ENCODE data around the gene GGN.
"Not testable (repeated sequence)": the region's sequence is repeated elsewhere in the genome, so short reads cannot be mapped to it uniquely, and the experiment has no call there.

GGN gene

DNA sequence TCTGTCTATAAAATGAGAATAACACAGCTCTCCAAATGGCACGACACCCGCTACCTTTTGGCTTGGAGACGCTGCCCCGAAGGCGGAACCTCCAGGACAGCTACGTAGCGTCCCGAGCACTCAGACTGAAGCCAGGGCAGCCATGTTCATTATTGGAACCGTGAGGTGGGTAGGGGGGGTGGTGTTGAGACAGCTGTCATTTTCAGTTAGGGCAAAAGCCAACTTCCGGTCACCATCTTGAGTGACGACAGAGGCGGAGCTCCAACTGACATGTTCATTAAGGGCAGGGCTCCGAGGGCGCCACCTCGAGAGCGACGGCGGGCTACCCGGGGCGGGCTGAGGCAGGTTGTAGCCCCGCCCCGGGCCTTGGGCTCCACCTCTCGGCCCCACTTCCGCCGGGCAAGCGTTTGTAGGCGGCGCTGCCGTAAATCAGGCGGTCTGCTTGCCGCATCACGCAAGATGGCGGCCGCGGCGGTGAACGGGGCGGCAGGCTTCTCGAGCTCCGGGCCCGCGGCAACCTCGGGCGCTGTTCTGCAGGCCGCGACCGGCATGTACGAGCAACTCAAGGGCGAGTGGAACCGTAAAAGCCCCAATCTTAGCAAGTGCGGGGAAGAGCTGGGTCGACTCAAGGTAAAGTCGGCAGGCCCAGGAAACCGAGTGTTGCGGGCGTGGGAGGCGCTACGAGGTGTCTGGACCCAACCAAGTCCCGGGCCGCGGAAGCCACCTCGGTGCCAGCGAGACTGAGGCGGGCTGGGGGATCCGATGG lies 13.3 kb downstream of the GGN start, which contains the start of gene PSMD8:
PSMD8 (plus strand) TSS at position 240 of the 766 bp plus-strand sequence; CDS start at position 271, 31 bp downstream.
- peak; percentile 93 to 98 for DNase-seq (ENCODE audit: low spot score in 2 of 2)
- Mint-ChIP-seq H3K9me3 (no peaks in the 10 kb centered on the region), H3K4me3 (peak within 1 kb of the TSS; percentile 97), H3K27ac (peak within 1 kb of the TSS; percentile 96), H3K27me3 (peaks cover 11% of the 10 kb centered on the region), H3K4me1 (peaks cover 19% of the 10 kb centered on the region), H3K36me3 (peaks cover 11% of the 10 kb centered on the region)
- peak; percentile 92 for ATAC-seq (ENCODE audit: low read depth)

DNA sequence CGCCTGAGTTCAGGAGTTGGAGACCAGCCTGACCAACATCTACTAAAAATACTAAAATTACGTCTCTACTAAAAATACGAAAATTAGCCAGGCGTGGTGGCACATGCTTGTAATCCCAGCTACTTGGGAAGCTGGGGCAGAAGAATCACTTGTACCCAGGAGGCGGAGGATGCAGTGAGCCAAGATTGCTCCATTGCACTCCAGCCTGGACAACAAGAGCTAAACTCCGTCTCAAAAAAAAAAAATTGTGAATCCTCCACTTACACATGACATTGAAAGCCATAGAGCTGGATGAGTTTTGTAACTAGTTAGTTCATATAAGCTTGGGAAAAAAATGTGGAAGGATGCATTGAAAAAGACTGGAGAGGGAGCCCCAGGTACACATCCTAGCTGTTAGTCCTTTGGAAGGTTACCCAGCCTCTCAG lies 13.9 kb downstream of the GGN start:
- no peak for ATAC-seq (ENCODE audit: low read depth)
- H3K27ac Mint-ChIP-seq, result peak overlapping the region; percentile 96
- H3K27me3 Mint-ChIP-seq, result peaks cover 10% of the 10 kb centered on the region
- peak overlapping the region; percentile 97 for H3K4me3 Mint-ChIP-seq
- H3K36me3 Mint-ChIP-seq, result peaks cover 5% of the 10 kb centered on the region
- no peaks in the 10 kb centered on the region for H3K9me3 Mint-ChIP-seq
- H3K4me1 Mint-ChIP-seq, result peaks cover 17% of the 10 kb centered on the region
- no peak for DNase-seq (ENCODE audit: low spot score in 2 of 2)

DNA sequence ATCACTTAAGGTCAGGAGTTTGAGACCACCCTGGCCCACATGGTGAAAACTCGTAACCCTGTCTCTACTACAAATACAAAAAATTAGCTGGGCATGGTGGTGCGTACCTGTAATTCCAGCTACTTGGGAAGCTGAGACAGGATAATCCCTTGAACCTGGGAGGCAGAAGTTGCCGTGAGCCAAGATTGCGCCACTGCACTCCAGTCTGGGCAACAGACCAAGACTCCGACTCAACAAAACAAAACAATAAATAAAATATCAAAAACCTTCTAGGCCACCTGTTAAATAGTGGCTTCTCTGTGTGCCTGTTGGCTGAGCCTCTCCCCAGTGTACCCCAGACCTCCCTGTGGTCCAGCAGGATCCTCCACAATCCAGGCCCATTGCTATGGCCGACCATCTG lies 16.8 kb downstream of the GGN start:
- Mint-ChIP-seq H3K27ac (no peak overlapping the region), H3K4me1 (peaks cover 12% of the 10 kb centered on the region), H3K4me3 (no peak overlapping the region), H3K36me3 (no peaks in the 10 kb centered on the region), H3K9me3 (no peaks in the 10 kb centered on the region), H3K27me3 (peaks cover 16% of the 10 kb centered on the region)
- no peak for ATAC-seq (ENCODE audit: low read depth)
- no peak for DNase-seq (ENCODE audit: low spot score in 2 of 2)

DNA sequence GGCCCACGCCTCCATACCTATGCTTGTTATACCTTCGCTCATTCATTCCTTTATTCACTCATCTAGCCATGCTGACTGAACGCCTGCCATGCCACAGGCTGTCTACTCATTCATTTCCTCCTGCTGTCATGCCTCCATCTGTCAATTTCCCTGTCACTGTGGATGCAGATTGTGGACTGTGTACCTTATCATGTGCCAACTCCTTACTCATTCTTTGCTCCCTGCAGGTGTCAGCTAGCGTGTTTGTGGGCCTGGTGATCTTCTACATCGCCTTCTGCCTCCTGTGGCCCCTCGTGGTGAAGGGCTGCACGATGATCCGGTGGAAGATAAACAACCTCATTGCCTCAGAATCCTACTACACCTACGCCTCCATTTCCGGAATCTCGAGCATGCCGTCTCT lies 17.5 kb downstream of the GGN start:
- Mint-ChIP-seq H3K27me3 (peaks cover 16% of the 10 kb centered on the region), H3K4me3 (no peak overlapping the region), H3K9me3 (no peaks in the 10 kb centered on the region), H3K4me1 (peaks cover 8% of the 10 kb centered on the region), H3K36me3 (no peaks in the 10 kb centered on the region), H3K27ac (no peak overlapping the region)
- ATAC-seq (ENCODE audit: low read depth), result no peak
- DNase-seq (ENCODE audit: low spot score in 2 of 2), result no peak

DNA sequence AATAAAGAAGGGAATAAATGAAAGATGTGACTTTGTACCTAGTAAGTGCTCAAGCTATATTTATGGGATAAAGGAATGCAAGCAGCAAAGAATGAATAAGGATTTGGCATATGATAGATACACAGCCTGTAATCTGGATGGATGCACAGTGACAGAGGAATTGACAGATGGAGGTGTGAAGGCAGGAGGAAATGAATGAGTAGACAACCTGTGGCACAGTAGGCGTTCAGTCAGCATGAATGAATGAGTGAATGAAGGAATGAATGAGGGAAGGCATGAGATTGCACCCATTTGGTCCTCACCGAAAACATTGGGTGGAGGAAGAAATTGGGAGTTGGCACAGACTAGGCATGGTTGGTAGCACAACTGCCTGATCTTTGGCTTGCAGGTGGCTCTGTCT lies 18.2 kb downstream of the GGN start:
- H3K9me3 Mint-ChIP-seq, result no peaks in the 10 kb centered on the region
- no peak for ATAC-seq (ENCODE audit: low read depth)
- no peaks in the 10 kb centered on the region for H3K36me3 Mint-ChIP-seq
- DNase-seq (ENCODE audit: low spot score in 2 of 2), result no peak
- H3K4me3 Mint-ChIP-seq, result no peak overlapping the region
- H3K4me1 Mint-ChIP-seq, result peaks cover 3% of the 10 kb centered on the region
- peaks cover 16% of the 10 kb centered on the region for H3K27me3 Mint-ChIP-seq
- H3K27ac Mint-ChIP-seq, result no peak overlapping the region

DNA sequence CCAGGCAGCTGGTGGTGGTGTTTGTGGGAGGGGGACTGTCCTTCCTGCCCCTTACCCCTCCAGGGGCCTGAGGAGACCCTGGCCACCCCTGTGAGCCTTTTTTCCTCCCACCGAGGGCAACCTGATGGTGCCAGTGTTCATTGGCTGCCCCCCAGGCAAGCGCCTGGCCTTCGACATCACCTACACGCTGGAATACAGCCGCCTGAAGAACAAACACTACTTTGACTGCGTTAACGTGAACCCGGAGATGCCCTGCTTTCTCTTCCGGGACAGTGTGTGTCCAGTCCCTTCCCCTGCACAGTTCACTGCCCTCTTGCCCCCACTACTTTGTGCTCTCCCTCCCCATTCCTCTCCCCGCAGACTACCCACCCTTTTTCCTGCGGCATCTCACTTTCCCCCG lies 20.8 kb downstream of the GGN start:
- Mint-ChIP-seq H3K27me3 (peaks cover 16% of the 10 kb centered on the region), H3K4me1 (no peaks in the 10 kb centered on the region), H3K9me3 (no peaks in the 10 kb centered on the region), H3K27ac (no peak overlapping the region), H3K36me3 (no peaks in the 10 kb centered on the region), H3K4me3 (no peak overlapping the region)
- ATAC-seq (ENCODE audit: low read depth), result no peak
- no peak for DNase-seq (ENCODE audit: low spot score in 2 of 2)

DNA sequence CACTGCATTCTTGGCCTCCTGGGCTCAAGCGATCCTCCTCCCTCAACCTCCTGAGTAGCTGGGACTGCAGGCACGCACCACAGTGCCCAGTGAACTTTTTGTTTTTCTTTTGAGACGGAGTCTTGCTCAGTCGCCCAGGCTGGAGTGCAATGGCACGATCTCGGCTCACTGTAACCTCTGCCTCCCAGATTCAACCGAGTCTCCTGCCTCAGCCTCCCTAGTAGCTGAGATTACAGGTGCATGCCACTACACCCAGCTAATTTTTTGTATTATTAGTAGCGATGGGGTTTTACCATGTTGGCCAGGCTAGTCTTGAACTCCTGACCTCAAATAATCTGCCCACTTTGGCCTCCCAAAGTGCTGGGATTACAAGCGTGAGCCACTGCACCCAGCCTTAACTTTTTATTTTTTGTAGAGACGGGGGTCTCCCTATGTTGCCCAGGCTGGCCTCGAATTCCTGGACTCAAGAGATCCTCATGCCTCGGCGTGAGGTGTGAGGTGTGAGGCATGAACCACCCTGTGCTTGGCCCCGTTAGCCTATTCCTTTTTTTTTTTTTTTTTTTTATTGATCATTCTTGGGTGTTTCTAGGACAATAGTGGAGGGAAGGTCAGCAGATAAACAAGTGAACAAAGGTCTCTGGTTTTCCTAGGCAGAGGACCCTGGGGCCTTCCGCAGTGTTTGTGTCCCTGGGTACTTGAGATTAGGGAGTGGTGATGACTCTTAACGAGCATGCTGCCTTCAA lies 24.7 kb downstream of the GGN start:
- not testable (repeated sequence) for DNase-seq (ENCODE audit: low spot score in 2 of 2); ATAC-seq (ENCODE audit: low read depth); H3K36me3 Mint-ChIP-seq; H3K27ac Mint-ChIP-seq; H3K9me3 Mint-ChIP-seq
- peaks cover 11% of the 10 kb centered on the region for H3K4me1 Mint-ChIP-seq
- peak overlapping the region; percentile 47 for H3K4me3 Mint-ChIP-seq
- peaks cover 14% of the 10 kb centered on the region for H3K27me3 Mint-ChIP-seq

DNA sequence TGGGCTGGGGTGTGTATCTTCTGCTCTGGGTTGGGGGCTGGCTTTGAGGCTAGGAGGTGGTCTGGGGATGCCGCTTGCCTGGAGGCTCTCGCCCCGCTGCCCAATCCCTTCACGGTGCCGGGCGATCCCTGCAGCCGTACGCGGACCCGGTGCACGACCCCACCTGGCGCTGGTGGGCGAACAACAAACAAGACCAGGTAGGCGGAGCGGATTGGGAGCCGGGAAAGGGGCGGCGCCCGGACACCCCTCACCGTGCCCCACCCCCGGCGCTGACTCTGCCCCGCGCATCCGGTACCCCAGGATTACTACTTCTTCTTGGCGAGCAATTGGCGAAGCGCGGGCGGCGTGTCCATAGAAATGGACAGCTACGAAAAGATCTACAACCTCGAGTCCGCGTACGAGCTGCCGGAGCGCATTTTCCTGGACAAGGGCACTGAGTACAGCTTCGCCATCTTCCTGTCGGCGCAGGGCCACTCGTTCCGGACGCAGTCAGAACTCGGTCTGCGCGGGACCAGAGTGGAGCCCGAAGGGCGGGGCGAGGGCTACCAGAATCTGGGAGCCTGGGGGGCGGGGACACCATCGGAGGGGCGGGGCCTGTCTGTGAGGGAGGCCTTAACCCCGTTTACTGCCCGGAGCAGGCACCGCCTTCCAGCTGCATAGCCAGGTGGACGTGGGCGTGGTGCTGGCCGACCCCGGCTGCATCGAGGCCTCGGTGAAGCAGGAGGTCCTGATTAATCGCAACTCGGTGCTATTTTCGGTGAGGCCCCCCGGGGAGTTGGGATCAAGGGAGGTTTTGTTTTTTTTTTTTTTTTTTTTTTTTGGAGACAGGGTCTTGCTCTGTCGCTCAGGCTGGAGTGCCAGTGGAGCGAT lies 25.5 kb downstream of the GGN start:
- H3K9me3 Mint-ChIP-seq, result no peaks in the 10 kb centered on the region
- ATAC-seq (ENCODE audit: low read depth) (peak; percentile 49), DNase-seq (ENCODE audit: low spot score in 2 of 2) (peak in 1 of 2 donors; percentile 47)

DNA sequence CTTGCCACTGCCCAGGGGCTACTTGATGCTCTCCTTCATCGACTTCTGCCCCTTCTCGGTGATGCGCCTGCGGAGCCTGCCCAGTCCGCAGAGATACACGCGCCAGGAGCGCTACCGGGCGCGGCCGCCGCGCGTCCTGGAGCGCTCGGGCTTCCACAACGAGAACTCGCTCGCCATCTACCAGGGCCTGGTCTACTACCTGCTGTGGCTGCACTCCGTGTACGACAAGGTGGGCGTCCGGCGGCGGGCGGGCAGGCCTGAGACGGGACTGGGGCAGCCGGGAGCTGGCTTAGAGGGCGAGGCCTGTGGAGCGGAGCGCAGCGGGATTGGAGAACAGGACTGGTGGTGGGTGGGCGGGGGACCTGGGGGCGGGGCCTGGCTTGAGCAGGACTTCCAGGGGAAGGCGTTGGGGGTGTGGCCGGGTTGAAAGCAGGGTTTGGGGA lies 26.2 kb downstream of the GGN start:
- no peak overlapping the region for H3K27ac Mint-ChIP-seq
- peak; percentile 81 for ATAC-seq (ENCODE audit: low read depth)

More for the DNA sequence above, 25.5 kb downstream of the GGN start:
- no peaks in the 10 kb centered on the region for H3K36me3 Mint-ChIP-seq
- peaks cover 11% of the 10 kb centered on the region for H3K4me1 Mint-ChIP-seq
- peaks cover 13% of the 10 kb centered on the region for H3K27me3 Mint-ChIP-seq
- peak overlapping the region; percentile 75 for H3K4me3 Mint-ChIP-seq
- no peak overlapping the region for H3K27ac Mint-ChIP-seq

DNA sequence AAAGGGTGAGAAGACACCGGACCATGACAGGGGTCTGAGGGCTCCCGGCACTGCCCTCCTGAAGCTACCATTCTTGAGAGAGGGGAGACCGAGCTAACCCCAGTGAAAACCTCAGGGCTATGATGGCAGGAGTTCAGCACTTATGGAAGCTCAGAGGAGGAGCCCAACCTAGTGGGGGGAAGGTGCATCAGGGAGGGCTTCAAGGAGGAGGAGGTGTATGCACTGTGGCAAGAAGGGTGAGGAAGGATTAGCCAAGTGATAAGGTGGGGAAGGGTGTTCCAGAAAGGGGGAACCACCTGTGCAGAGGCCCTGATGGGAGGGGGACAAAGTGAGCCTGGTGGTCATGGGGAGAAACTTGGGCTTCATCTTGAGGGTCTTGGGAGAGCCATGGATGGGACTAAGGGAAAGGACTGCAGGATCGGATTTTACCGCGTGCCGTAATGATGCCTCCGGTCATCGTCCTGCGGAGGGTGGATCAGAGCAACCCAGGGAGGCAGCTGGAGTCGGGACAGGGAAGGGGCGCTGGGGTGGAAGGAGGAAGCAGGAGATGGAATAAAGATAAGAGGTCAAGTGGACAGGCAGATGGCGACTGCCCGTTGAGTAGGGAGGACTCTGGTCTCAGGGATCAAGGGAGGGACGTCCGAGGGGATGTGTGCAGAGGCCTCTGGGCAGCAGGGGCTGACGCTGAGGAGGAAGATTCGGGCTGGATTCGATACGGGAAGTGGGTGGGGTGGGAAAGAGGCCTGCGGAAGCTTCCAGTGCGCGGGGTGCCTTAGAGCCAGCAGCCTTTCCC lies 26.8 kb downstream of the GGN start:
- Mint-ChIP-seq H3K27ac (peak overlapping the region; percentile 22), H3K36me3 (no peaks in the 10 kb centered on the region), H3K4me1 (peaks cover 11% of the 10 kb centered on the region), H3K27me3 (peaks cover 13% of the 10 kb centered on the region), H3K4me3 (peak overlapping the region; percentile 75), H3K9me3 (no peaks in the 10 kb centered on the region)
- DNase-seq (ENCODE audit: low spot score in 2 of 2) (no peak), ATAC-seq (ENCODE audit: low read depth) (no peak)

More for the DNA sequence above, 26.2 kb downstream of the GGN start:
- H3K9me3 Mint-ChIP-seq, result no peaks in the 10 kb centered on the region
- H3K4me3 Mint-ChIP-seq, result peak overlapping the region; percentile 75
- peaks cover 13% of the 10 kb centered on the region for H3K27me3 Mint-ChIP-seq
- H3K36me3 Mint-ChIP-seq, result no peaks in the 10 kb centered on the region
- peak; percentile 45 to 56 for DNase-seq (ENCODE audit: low spot score in 2 of 2)
- peaks cover 11% of the 10 kb centered on the region for H3K4me1 Mint-ChIP-seq

DNA sequence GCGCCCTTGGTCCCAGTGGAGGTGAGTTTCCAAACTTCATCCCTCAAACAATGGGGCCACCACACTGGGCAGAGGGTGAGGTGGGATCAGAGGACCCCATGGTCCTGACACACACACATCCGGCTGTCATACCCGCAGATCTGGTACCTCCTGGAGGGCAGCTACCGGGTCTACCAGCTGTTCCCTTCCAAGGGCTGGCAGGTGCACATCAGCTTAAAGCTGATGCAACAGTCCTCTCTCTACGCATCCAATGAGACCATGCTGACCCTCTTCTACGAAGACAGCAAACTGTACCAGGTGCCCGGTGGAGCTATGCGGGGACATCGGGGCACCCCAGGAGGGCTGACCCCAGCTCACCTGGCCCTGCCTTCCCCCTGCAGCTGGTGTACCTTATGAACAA lies 27.5 kb downstream of the GGN start:
- H3K36me3 Mint-ChIP-seq, result no peaks in the 10 kb centered on the region
- DNase-seq (ENCODE audit: low spot score in 2 of 2) (no peak), ATAC-seq (ENCODE audit: low read depth) (no peak)
- peaks cover 11% of the 10 kb centered on the region for H3K4me1 Mint-ChIP-seq
- no peak overlapping the region for H3K27ac Mint-ChIP-seq
- peak overlapping the region; percentile 75 for H3K4me3 Mint-ChIP-seq
- peaks cover 14% of the 10 kb centered on the region for H3K27me3 Mint-ChIP-seq
- no peaks in the 10 kb centered on the region for H3K9me3 Mint-ChIP-seq

DNA sequence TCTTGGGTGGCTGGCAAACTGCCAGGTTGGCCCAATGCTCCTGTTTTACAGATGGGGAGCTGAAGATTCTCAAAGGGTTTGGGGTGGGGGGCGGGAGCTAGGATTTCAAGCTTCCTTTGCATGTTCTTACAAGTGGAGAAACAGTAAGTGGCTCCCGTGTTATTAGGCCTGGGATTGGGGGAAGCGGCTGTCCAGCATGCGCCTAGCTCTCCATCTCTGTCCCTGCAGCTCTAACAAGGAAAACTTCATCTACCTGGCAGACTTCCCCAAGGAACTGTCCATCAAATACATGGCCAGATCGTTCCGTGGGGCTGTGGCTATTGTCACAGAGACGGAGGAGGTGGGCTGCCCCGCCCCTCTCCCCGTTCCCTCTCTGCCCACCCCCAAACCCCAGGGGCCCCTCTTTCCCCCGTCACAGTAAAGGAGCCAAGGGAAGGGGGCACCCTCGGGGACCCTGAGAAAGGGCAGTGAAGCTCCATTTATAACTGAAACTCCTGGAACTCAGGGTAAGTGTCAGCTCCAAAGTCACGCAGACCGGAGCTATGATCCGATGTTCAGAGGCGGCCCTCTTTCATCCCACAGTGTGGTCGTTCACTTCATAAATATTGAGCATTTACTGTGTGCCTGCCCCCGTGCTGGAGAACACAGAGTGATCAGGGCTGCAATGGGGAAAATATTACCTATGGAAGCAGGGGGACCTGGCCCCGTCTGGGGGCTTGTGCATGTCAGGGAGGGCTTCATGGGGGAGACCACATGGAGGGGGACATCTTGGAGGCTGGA lies 28.4 kb downstream of the GGN start:
- H3K36me3 Mint-ChIP-seq, result no peaks in the 10 kb centered on the region
- no peak for ATAC-seq (ENCODE audit: low read depth)
- H3K27ac Mint-ChIP-seq, result no peak overlapping the region
- no peak for DNase-seq (ENCODE audit: low spot score in 2 of 2)
- no peak overlapping the region for H3K4me3 Mint-ChIP-seq
- peaks cover 11% of the 10 kb centered on the region for H3K4me1 Mint-ChIP-seq
- no peaks in the 10 kb centered on the region for H3K9me3 Mint-ChIP-seq
- peaks cover 14% of the 10 kb centered on the region for H3K27me3 Mint-ChIP-seq
